A673 (cell line): ENCODE data around the gene KRT14.
"Not testable (repeated sequence)": the region's sequence is repeated elsewhere in the genome, so short reads cannot be mapped to it uniquely, and the experiment has no call there.

ENCODE experiments used
- CTCF ChIP-seq: fragments of 300-800, 200-600 bp; sonication (generic); conservative IDR thresholded peaks from 2 replicates; pipeline ENCODE4 v1.5.1; 2017; ENCODE audit warnings: low read depth, mild to moderate bottlenecking, antibody characterized with exemption, low read length, moderate library complexity, mixed read lengths
- EZH2 ChIP-seq: fragments of 200-600 bp; sonication (generic); IDR thresholded peaks from 2 replicates; pipeline ENCODE4 v1.6.1; 2017; ENCODE audit warnings: borderline replicate concordance, low read depth, mild to moderate bottlenecking, mixed read lengths, antibody characterized with exemption, low read length; ENCODE audit not compliant: poor library complexity, severe bottlenecking

GRCh38 chr17:41621435-41621817, 34.7 kb upstream of the KRT14 start:
- TF ChIP-seq CTCF, EZH2: not testable (repeated sequence)
